ENCODE results near the gene CORO6. TPM values are rescaled to one million over a fixed set of nuclear protein-coding genes. Genes with fewer than 3 reads are reported as not detected.

The CORO6 gene
- total RNA-seq, 2 donors from 2014 or later = 2.1 to 10.2 TPM

DNA sequence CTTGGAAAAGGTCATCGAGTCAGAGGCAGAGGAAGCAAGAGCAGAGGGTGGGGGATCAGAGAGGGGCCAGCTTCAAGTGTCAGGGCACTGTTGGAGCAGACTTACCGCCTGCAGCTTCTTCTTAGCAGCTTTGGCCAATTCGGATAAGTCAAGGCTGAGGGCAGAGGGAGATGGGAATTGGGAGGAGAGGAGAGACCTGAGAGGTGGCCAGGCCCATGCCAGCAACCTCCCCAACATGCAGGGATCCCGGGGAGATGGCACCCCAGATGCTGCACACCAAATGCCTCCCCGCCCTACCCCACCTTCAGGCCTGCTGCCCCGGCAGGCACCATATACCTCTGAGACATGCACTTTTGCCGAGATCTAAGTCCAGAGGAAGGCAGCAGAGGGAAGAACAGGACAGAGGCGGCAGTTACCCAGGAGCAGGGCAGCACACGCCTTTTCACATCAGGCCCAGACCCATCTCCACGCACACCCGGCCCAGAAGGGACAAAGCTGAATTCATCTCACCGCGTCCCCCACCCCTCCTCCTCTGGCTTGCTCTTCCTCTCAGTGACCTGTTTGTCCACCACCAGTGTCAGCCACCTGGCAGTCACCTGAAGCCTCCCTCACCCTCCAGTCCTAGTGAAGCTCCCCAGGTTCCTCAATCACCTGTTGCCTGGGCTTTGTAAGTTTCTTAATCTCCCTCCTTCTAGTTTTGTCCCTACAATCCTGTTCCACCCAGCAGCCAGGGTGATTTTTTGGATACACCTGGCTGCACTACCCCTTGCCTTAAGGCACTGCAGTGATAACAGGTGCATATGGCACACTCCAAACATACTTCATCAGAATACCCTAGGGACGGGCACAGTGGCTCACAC lies 43.9 kb downstream of the CORO6 start:
- H3K9me3 Mint-ChIP-seq = no peaks in the 10 kb centered on the region
- peaks cover 8 to 12% of the 10 kb centered on the region in 2 donors for H3K4me1 Mint-ChIP-seq (ENCODE audit: low read depth in 2 of 2)
- H3K27ac Mint-ChIP-seq = no peak overlapping the region
- H3K36me3 Mint-ChIP-seq = no peaks in the 10 kb centered on the region
- H3K4me3 Mint-ChIP-seq = no peak overlapping the region
- DNase-seq (ENCODE audit: low spot score) (no peak), ATAC-seq (no peak)
- no peaks in the 10 kb centered on the region for H3K27me3 Mint-ChIP-seq

DNA sequence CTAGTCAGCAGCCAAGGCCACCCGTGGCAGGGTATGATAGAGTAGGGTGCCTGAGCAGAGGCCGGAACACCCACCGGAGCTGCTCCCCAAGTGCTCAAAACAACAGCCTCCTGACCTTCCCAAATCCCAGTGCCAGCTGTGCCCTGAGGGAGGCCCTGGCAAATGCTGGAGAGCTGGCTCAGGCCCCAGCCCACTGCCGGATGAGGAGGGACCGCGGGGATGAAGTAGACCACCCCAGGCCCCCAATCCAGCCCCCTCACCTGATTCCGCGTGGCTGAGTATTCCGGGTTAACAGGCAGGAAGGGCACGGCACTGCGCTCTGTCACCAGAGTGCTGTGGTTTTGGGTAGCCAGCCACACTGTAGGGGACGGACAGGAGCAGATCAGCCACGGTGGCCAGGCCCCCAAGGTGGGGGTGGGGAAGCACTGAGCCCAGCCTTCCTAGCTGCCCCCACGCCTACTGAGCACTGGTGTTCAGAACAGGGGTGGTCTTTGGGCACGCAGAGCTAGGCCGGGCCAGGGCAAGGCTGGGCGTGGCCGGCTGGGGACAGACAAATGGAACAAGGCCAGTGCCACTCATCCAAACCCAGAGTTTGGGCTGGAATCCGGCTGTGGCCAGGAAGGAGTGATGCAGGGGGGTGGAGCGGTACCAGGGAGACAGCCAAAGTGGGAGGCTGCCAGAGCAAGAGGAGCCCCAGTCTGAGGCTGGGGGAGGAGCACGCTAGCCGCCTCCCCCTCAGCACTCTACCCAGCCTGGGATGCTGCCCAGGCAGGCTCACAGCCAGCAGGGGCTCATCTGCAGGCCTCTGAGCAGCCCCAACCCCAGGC lies 45.1 kb downstream of the CORO6 start:
- Mint-ChIP-seq H3K27me3 (no peaks in the 10 kb centered on the region), H3K36me3 (no peaks in the 10 kb centered on the region), H3K27ac (no peak overlapping the region), H3K4me1 (ENCODE audit: low read depth in 2 of 2) (peaks cover 8 to 10% of the 10 kb centered on the region in 2 donors), H3K4me3 (no peak overlapping the region), H3K9me3 (no peaks in the 10 kb centered on the region)
- DNase-seq (ENCODE audit: low spot score) (no peak), ATAC-seq (no peak)

DNA sequence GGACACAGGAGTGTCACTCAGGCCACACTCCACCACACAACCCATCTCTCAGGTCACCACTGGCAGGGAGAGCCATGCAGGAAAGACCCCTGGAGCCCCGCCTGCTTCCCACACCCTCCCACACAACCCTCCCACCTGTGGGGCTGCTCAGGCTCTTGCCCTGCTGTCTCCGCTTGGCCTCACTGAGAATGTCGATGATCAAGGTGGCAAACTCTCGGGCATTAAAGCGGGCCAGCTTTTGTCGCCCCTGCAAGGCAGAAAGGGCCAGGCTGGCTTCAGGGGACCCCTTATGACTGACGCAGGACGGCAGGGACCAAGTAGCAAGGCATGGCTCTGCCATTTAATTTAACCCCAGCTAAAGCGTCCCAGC lies 45.7 kb downstream of the CORO6 start:
- Mint-ChIP-seq H3K27me3 (no peaks in the 10 kb centered on the region), H3K36me3 (no peaks in the 10 kb centered on the region), H3K9me3 (no peaks in the 10 kb centered on the region), H3K4me1 (ENCODE audit: low read depth in 2 of 2) (peaks cover 8 to 10% of the 10 kb centered on the region in 2 donors), H3K4me3 (no peak overlapping the region), H3K27ac (no peak overlapping the region)
- DNase-seq (ENCODE audit: low spot score) (no peak), ATAC-seq (no peak)

DNA sequence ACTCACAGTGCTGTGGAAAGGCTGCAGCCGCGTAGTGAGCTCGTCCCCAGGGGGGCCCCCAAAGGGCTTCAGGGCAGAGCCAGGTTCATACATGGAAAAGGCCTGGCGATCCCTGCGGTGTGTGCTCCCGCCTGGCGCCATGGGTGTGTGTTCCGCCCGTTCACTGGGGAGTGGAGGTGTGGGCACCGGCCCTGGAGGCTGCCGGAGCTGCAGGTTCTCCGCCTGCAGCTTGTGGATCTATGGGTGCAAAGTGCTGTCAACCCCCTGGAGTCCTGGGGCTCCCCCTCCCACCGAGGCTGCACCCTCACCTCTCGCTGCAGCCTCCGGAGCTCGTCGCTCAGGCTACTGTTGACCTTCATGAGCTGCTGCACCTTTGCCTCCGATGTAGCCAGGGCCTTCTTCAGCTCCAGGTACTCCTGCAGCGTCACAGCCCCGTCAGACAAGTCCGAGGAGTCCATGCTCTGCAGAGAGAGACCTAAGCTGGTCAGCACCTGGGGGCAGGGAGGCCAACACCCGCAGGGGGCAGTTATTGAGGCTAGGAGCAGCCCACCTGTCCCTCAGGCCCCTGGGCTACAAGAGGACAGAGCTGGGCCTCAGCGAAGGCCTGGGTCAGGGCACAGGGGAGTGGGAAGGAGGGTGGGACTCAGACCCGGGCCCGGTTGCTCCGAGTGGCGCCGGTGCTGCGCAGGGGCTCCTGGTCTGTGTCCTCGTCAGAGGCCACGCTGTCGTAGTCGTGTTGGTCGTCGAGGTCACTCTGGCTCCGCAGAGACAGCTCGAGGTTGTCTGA lies 46.3 kb downstream of the CORO6 start:
- H3K4me3 Mint-ChIP-seq = no peak overlapping the region
- H3K27me3 Mint-ChIP-seq = no peaks in the 10 kb centered on the region
- DNase-seq (ENCODE audit: low spot score) (no peak), ATAC-seq (no peak)
- no peaks in the 10 kb centered on the region for H3K36me3 Mint-ChIP-seq
- H3K9me3 Mint-ChIP-seq = no peaks in the 10 kb centered on the region
- no peak overlapping the region for H3K27ac Mint-ChIP-seq
- H3K4me1 Mint-ChIP-seq (ENCODE audit: low read depth in 2 of 2) = peaks cover 8 to 10% of the 10 kb centered on the region in 2 donors

DNA sequence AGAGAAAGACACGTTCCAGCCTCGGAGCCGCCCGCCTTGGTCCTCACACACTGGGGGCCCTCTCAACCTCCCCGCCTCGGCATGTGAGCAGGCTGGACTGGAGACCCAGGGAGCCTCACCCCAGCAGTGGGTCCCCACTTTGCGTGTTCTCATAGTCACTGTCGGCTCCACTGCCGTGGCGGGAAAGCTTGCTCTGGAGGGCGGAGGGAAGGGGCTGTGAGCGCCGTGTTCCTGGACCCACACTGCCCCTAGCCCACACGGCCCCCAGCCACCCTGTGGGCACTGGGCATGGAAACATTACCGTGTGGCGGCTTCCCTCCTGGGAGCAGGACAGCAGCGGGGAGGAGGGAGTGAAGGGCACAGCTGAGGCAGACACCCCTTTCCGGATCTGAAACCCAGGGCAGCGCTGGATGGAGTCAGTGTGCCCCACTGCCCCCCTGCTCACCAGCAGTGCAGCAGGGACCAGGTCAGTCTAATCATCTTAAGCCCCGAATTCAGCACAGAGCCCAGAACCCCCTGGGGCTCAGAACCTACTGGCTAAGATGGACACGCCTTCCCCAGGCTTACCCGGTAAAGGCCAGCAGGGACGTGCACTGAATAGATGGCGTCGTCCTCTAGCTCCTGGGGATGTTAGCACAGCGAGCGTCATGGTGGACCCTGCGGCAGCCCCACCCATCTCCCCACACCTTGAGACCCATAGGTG lies 47.0 kb downstream of the CORO6 start:
- H3K4me3 Mint-ChIP-seq = no peak overlapping the region
- ATAC-seq = no peak
- no peaks in the 10 kb centered on the region for H3K36me3 Mint-ChIP-seq
- H3K9me3 Mint-ChIP-seq = no peaks in the 10 kb centered on the region
- DNase-seq (ENCODE audit: low spot score) = no peak
- peaks cover 12 to 16% of the 10 kb centered on the region in 2 donors for H3K4me1 Mint-ChIP-seq (ENCODE audit: low read depth in 2 of 2)
- H3K27me3 Mint-ChIP-seq = no peaks in the 10 kb centered on the region
- H3K27ac Mint-ChIP-seq = no peak overlapping the region

DNA sequence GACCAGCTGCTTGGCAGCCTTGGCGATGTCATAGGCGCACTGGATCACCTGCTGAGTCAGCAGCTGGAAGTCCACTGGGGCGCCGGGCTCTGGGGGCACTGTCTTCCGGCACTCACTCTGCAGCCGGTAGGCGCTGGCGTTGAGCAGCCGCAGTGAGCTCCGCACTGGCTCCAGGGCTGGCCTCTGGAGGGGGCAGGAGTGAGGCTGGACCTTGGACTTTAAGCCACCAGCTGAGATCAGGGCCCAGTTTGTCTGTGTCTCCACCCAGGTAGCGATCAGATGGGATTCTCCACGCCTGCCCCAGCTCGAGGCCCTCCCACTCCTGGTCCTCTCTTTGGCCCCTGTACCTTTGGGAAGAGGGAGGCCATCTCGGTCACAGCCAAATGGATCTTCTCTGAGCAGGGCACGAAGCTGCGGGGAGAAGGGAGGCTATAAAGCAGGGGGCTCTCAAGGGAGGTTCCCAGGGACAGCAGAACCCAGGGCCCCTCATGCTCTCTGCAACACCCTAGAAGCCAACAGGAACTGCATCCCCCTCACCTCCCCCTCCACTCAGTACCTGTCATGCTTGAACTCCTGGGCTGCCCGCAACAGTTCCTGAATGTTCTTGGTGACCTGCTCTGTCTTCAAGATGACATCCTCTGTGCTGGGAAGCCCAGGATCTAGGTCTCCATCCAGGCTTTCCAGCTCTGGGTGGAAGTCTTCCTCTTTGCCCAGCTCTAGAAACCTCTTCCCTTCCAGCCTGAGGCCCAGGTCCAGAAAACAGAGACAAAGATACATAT lies 47.8 kb downstream of the CORO6 start:
- peaks cover 8 to 10% of the 10 kb centered on the region in 2 donors for H3K4me1 Mint-ChIP-seq (ENCODE audit: low read depth in 2 of 2)
- H3K27ac Mint-ChIP-seq = no peak overlapping the region
- DNase-seq (ENCODE audit: low spot score) (no peak), ATAC-seq (no peak)
- H3K9me3 Mint-ChIP-seq = no peaks in the 10 kb centered on the region
- no peak overlapping the region for H3K4me3 Mint-ChIP-seq
- H3K27me3 Mint-ChIP-seq = no peaks in the 10 kb centered on the region
- H3K36me3 Mint-ChIP-seq = no peaks in the 10 kb centered on the region

DNA sequence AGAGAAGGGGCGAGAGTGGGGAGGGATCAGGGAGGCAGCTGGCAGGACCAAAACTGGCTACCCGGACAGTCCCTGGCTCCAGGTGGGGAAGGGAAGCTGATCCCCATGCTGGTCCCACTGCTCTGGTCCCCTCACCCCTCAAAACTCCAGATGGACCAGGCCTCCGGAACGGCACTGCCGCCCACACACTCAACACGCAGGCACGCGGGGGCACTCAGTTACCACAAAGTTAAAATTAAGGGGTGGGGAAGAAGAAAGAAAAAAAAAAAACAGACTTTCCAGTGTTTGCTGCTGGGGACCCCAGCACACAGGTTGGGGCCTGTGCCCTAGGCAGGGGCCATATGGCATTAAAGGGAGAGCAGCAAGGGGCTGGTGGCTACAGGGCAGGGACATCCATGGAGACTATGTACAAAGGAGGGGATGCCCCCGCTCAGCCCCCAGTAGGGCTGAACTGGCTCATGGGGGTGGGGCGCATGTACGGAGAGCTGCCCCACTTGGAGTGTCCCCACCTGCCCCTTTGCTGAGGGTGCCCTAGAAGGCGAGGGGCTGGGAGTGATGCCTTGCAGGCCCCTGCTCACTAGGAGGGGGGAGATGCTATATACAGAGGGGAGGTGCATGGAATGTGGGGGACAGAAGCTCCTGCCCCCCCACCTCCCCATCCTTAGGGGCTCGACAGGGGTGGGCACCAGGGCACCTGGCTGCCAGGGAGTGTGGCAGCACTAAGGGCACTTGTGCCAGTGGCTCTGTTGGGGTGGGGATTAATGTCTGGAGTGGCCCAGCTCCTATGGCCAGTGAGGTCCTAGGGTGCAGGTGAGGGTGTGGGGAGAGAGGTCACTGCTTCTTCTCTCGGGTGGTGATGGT lies 48.6 kb downstream of the CORO6 start:
- H3K4me1 Mint-ChIP-seq (ENCODE audit: low read depth in 2 of 2) = peaks cover 7 to 11% of the 10 kb centered on the region in 2 donors
- H3K9me3 Mint-ChIP-seq = no peaks in the 10 kb centered on the region
- no peaks in the 10 kb centered on the region for H3K36me3 Mint-ChIP-seq
- H3K4me3 Mint-ChIP-seq = no peak overlapping the region
- H3K27ac Mint-ChIP-seq = no peak overlapping the region
- H3K27me3 Mint-ChIP-seq = no peaks in the 10 kb centered on the region
- peak; percentile 49 for DNase-seq (ENCODE audit: low spot score)
- no peak for ATAC-seq

DNA sequence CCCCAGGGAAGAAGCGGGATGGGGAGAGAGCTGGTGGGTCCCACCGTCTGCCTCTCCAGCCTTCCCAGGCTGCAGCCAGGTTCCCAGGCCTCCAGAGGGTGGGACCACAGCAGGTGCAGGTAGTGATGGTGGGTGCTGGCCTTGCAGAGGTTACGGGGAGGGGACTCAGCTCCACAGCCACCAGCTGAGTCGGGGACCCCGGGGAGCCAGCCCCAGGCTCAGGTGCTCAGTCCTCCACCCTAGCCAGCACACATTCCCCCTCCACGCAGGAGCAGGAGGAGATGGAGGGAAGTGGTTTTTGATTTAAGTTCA lies 49.2 kb downstream of the CORO6 start:
- Mint-ChIP-seq H3K27me3 (no peaks in the 10 kb centered on the region), H3K36me3 (no peaks in the 10 kb centered on the region), H3K9me3 (no peaks in the 10 kb centered on the region), H3K27ac (no peak overlapping the region), H3K4me1 (ENCODE audit: low read depth in 2 of 2) (peaks cover 7 to 12% of the 10 kb centered on the region in 2 donors), H3K4me3 (no peak overlapping the region)
- peak; percentile 48 for DNase-seq (ENCODE audit: low spot score)
- ATAC-seq = no peak

DNA sequence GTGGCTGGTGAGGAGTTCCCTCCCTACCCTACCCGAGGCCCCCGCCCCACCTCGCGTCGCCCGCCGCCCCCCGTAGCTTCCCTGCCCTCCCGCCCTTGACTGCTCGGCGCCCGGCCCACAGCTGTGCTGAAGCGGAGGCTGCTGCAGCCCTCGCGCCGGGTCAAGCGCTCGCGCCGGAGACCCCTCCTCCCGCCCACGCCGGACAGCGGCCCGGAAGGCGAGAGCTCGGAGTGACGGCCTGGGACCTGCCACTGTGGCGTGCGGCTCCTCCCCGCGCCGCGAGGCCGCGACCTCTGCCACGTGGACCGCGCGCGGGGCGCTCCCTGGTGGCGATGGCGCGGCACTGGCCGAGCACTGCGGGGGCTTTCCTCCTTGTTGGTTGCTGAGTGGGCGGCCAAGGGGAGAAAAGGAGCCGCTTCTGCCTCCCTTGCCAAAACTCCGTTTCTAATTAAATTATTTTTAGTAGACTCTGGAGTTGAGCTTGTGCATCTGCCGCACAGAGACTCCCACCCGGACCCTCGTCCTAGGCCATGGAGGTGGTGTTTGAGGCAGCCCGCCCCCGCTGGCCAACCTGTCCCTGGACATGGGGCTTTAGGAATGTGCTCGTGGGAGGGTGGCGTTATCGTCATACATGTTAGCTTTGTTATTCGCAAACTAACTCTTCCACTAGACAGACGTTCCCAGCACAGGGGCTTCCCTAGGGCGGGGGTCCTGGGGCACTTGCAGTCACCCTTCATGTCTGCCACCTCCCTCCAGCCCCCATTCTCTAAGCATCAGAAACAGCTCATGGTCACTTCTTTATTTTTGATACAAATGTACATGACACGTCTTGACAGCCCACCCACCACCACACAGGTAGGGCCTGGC lies 49.8 kb downstream of the CORO6 start:
- Mint-ChIP-seq H3K27me3 (no peaks in the 10 kb centered on the region), H3K27ac (no peak overlapping the region), H3K9me3 (no peaks in the 10 kb centered on the region), H3K4me3 (no peak overlapping the region), H3K36me3 (no peaks in the 10 kb centered on the region), H3K4me1 (ENCODE audit: low read depth in 2 of 2) (peaks cover 12 to 15% of the 10 kb centered on the region in 2 donors)
- DNase-seq (ENCODE audit: low spot score) = peak; percentile 90
- ATAC-seq = peak; percentile 59 to 86

DNA sequence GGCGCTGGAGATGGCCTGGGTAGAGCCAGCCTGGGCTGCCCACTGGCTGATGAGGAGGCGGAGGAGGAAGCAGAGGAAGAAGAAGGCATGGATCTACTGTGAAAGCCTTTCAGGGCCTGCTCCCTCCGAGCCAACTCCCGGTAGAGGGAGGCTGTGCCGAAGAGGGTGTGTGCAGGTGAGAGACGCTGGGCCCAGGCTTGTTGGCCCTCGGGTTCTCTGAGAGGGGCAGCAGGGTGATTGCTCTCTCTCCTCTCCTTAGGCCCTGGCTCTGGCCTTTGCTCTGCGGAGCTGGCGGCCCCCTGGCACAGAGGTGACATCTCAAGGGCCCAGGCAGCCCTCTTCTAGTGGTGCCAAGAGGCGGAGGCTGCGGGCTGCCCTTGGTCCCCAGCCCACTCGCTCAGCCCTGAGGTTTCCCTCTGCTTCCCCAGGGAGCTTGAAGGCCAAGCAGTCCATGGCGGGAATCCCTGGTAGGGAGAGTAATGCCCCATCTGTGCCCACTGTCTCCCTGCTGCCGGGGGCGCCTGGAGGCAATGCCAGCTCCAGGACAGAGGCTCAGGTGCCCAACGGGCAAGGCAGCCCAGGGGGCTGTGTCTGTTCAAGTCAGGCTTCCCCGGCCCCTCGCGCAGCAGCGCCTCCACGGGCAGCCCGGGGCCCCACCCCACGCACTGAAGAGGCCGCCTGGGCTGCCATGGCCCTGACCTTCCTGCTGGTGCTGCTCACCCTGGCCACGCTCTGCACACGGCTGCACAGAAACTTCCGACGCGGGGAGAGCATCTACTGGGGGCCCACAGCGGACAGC lies 50.6 kb downstream of the CORO6 start:
- Mint-ChIP-seq H3K27ac (no peak overlapping the region), H3K4me3 (no peak overlapping the region), H3K36me3 (no peaks in the 10 kb centered on the region), H3K27me3 (no peaks in the 10 kb centered on the region), H3K4me1 (ENCODE audit: low read depth in 2 of 2) (peaks cover 12 to 15% of the 10 kb centered on the region in 2 donors), H3K9me3 (no peaks in the 10 kb centered on the region)
- peak in 1 of 2 donors; percentile 0 for ATAC-seq
- peak; percentile 58 for DNase-seq (ENCODE audit: low spot score)

DNA sequence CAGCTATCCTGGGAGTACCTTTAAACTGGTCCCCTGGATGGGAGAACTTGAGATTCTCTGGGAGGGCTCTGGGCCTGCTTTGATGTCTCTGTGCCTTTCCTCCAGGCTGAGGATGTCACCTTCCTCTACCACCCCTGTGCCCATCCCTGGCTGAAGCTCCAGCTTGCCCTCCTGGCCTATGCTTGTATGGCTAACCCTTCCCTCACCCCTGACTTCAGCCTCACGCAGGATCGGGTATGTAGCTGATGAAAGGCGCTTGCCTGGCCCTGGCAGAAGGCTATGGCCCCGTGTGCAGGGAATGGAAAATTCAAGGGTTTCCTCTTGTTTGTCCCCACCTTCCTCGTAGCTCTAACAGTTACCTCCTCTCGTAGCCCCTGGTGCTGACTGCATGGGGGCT lies 51.2 kb downstream of the CORO6 start:
- Mint-ChIP-seq H3K27ac (no peak overlapping the region), H3K9me3 (no peaks in the 10 kb centered on the region), H3K4me1 (ENCODE audit: low read depth in 2 of 2) (peaks cover 12 to 15% of the 10 kb centered on the region in 2 donors), H3K27me3 (no peaks in the 10 kb centered on the region), H3K36me3 (no peaks in the 10 kb centered on the region), H3K4me3 (no peak overlapping the region)
- ATAC-seq = no peak
- DNase-seq (ENCODE audit: low spot score) = peak; percentile 51

Measured in natural killer cell treated with Interleukin-12 subunit alpha and Interleukin-12 subunit beta and Interleukin-15 and Interleukin-18, amount 100 ng/mL, for 72 hours (primary cell).